ENCODE measurements around the gene PSKH1. TPM values are rescaled to one million over a fixed set of nuclear protein-coding genes. Genes with fewer than 3 reads are reported as not detected.

The PSKH1 gene
- polyA plus RNA-seq, 1 donor from 2014 or later: 3.8 TPM

- H3K36me3 ChIP-seq (ENCODE audit: insufficient read depth, low read length): peaks cover 4% of the 10 kb centered on the region
- H3K9me3 ChIP-seq (ENCODE audit: low read length): no peaks in the 10 kb centered on the region
- H3K9me2 ChIP-seq (ENCODE audit: insufficient read depth, low read length): no peaks in the 10 kb centered on the region
- peaks cover 11% of the 10 kb centered on the region for H3K79me2 ChIP-seq (replicated peaks; ENCODE audit: insufficient read depth, low read length)
- H3K4me2 ChIP-seq (ENCODE audit: low read length): no peak overlapping the region
- no peak overlapping the region for H3K9ac ChIP-seq (ENCODE audit: low read length)
- H3F3A ChIP-seq (ENCODE audit: insufficient read depth, low read length, poor library complexity, severe bottlenecking): no peaks in the 10 kb centered on the region
- no peak overlapping the region for H3K27ac ChIP-seq (ENCODE audit: low read length)
- no peaks in the 10 kb centered on the region for H3K27me3 ChIP-seq (ENCODE audit: insufficient read depth, low read depth, low read length)
- H4K20me1 ChIP-seq (ENCODE audit: insufficient read depth): no peaks in the 10 kb centered on the region
- H2AFZ ChIP-seq (ENCODE audit: low read depth, low read length): no peak overlapping the region
- no peak overlapping the region for H3K4me3 ChIP-seq (ENCODE audit: low read length)
- no peak for TF ChIP-seq POLR2AphosphoS5 (IDR thresholded peaks at IDR 0.05)
- no peak for TF ChIP-seq MXI1 (conservative IDR thresholded peaks at IDR 0.05; ENCODE audit: poor library complexity, severe bottlenecking)
- TF ChIP-seq CTCF (IDR thresholded peaks at IDR 0.05; ENCODE audit: poor library complexity, severe bottlenecking): no peak
- TF ChIP-seq REST (IDR thresholded peaks at IDR 0.05; ENCODE audit: borderline replicate concordance): no peak
- no peak for TF ChIP-seq SMC3 (conservative IDR thresholded peaks at IDR 0.05; ENCODE audit: poor library complexity)
- TF ChIP-seq TAF1 (IDR thresholded peaks at IDR 0.05; ENCODE audit: low read depth): no peak
- no peak for TF ChIP-seq EZH2 (IDR thresholded peaks at IDR 0.05; ENCODE audit: borderline replicate concordance, insufficient read depth, low read length, poor library complexity, severe bottlenecking)
- no peak for TF ChIP-seq EP300 (conservative IDR thresholded peaks at IDR 0.05; ENCODE audit: poor library complexity, severe bottlenecking)
- TF ChIP-seq RAD21 (conservative IDR thresholded peaks at IDR 0.05): no peak
Observed at GRCh38 chr16:67879462-67879861, 13.6 kb upstream of the PSKH1 start.

GRCh38 chr16:67879936-67880335 is 13.1 kb upstream of the PSKH1 start:
- no peak overlapping the region for H3K9ac ChIP-seq (ENCODE audit: low read length)
- no peaks in the 10 kb centered on the region for H3F3A ChIP-seq (ENCODE audit: insufficient read depth, low read length, poor library complexity, severe bottlenecking)
- no peaks in the 10 kb centered on the region for H3K27me3 ChIP-seq (ENCODE audit: insufficient read depth, low read depth, low read length)
- no peak overlapping the region for H3K4me3 ChIP-seq (ENCODE audit: low read length)
- H3K36me3 ChIP-seq (ENCODE audit: insufficient read depth, low read length): peaks cover 8% of the 10 kb centered on the region
- H3K9me3 ChIP-seq (ENCODE audit: low read length): no peaks in the 10 kb centered on the region
- no peak overlapping the region for H2AFZ ChIP-seq (ENCODE audit: low read depth, low read length)
- H3K27ac ChIP-seq (ENCODE audit: low read length): no peak overlapping the region
- TF ChIP-seq RAD21 (conservative IDR thresholded peaks at IDR 0.05): no peak
- TF ChIP-seq MXI1 (conservative IDR thresholded peaks at IDR 0.05; ENCODE audit: poor library complexity, severe bottlenecking): no peak
- TF ChIP-seq EP300 (conservative IDR thresholded peaks at IDR 0.05; ENCODE audit: poor library complexity, severe bottlenecking): no peak
- no peak for TF ChIP-seq SMC3 (conservative IDR thresholded peaks at IDR 0.05; ENCODE audit: poor library complexity)
- TF ChIP-seq REST (IDR thresholded peaks at IDR 0.05; ENCODE audit: borderline replicate concordance): no peak
- TF ChIP-seq POLR2AphosphoS5 (IDR thresholded peaks at IDR 0.05): no peak
- no peak for TF ChIP-seq CTCF (IDR thresholded peaks at IDR 0.05; ENCODE audit: poor library complexity, severe bottlenecking)
- TF ChIP-seq TAF1 (IDR thresholded peaks at IDR 0.05; ENCODE audit: low read depth): no peak
- no peak for TF ChIP-seq EZH2 (IDR thresholded peaks at IDR 0.05; ENCODE audit: borderline replicate concordance, insufficient read depth, low read length, poor library complexity, severe bottlenecking)
- H3K4me2 ChIP-seq (ENCODE audit: low read length): no peak overlapping the region
- no peaks in the 10 kb centered on the region for H3K9me2 ChIP-seq (ENCODE audit: insufficient read depth, low read length)
- H3K79me2 ChIP-seq (replicated peaks; ENCODE audit: insufficient read depth, low read length): peaks cover 7% of the 10 kb centered on the region
- H4K20me1 ChIP-seq (ENCODE audit: insufficient read depth): no peaks in the 10 kb centered on the region
